Esophagus muscularis mucosa (tissue), 4 donors: ENCODE measurements around the gene MSX1. TPM values are rescaled to one million over a fixed set of nuclear protein-coding genes. Genes with fewer than 3 reads are reported as not detected.

ENCODE experiments used
- DNase-seq: peaks from one replicate; pipeline ENCODE4 v3.0.0-alpha.2; 2017; ENCODE audit errors: extremely low spot score
- H3K27ac ChIP-seq, 4 donors: fragments of 200-600 bp; sonication (generic); replicated peaks in 1 of 4; 1 replicate in 3 of 4; 2 replicates in 1 of 4; pipeline ENCODE4 v1.5.1; 2016 to 2019; ENCODE audit warnings: mild to moderate bottlenecking in 1 of 4
- H3K27me3 ChIP-seq, 4 donors: fragments of 200-600 bp; sonication (generic); one replicate each; pipeline versions ENCODE4 v1.5.1 to v1.6.0; 2016 to 2019
- H3K36me3 ChIP-seq, 4 donors: fragments of 200-600 bp; sonication (generic); one replicate each; pipeline ENCODE4 v1.5.1; 2016 to 2019
- H3K4me1 ChIP-seq, 4 donors: fragments of 200-600 bp; sonication (generic); one replicate each; pipeline ENCODE4 v1.5.1; 2016 to 2019
- H3K4me3 ChIP-seq, 4 donors: fragments of 200-600 bp; sonication (generic); 1 replicate in 2 of 4; 2 replicates in 2 of 4; pipeline ENCODE4 v1.5.1; 2016 to 2019; ENCODE audit warnings: mild to moderate bottlenecking in 4 of 4, moderate library complexity in 1 of 4
- H3K9me3 ChIP-seq, 4 donors: fragments of 200-600 bp; sonication (generic); 1 replicate in 3 of 4; 2 replicates in 1 of 4; pipeline ENCODE4 v1.5.1; 2016 to 2019
- EP300 ChIP-seq: sonication (generic); formaldehyde crosslinking; IDR thresholded peaks from one replicate; pipeline ENCODE4 v1.6.1; 2017; ENCODE audit warnings: antibody characterized with exemption
- POLR2A ChIP-seq: fragments of 450-650 bp; IDR thresholded peaks from one replicate; pipeline ENCODE4 v1.6.1; 2017; ENCODE audit warnings: antibody characterized with exemption, moderate library complexity, mild to moderate bottlenecking, low read depth
- POLR2AphosphoS5 ChIP-seq, 2 donors: sonication (generic); formaldehyde crosslinking; IDR thresholded peaks; one replicate each; pipeline ENCODE4 v1.6.1; 2017; ENCODE audit warnings: antibody characterized with exemption in 2 of 2
- WGBS: methylation state at CpG from one replicate; pipeline ENCODE4 v1.1.5; 2018; 5-methylcytosine and 5-hydroxymethylcytosine counted together
- intact Hi-C: fragments of 100-400 bp; cut with DNase I; formaldehyde crosslinking; loops from one replicate; pipeline ENCODE4 v1.15.1; 2023
- total RNA-seq, 4 donors: library from RNA; depleted of rRNA; stranded (reverse); fragments of >200 nt; gene quantifications; one replicate each; pipeline versions ENCODE4 v1.1.0 to v1.2.1, GENCODE V29; 2016
- TF ChIP-seq, protein P1 (sequence below), 3 experiments: fragments of 200-600 bp in 2 of 3; fragments of 450-650 bp in 1 of 3; sonication (generic) in 2 of 3; IDR thresholded peaks; one replicate each; pipeline ENCODE4 v1.5.1; 2017 to 2019; ENCODE audit warnings: antibody characterized with exemption in 3 of 3, mild to moderate bottlenecking in 2 of 3, moderate library complexity in 1 of 3

Gene MSX1
- total RNA-seq, 4 donors from 2014 or later, result 2.9 to 6.3 (median 4.3) TPM

DNA sequence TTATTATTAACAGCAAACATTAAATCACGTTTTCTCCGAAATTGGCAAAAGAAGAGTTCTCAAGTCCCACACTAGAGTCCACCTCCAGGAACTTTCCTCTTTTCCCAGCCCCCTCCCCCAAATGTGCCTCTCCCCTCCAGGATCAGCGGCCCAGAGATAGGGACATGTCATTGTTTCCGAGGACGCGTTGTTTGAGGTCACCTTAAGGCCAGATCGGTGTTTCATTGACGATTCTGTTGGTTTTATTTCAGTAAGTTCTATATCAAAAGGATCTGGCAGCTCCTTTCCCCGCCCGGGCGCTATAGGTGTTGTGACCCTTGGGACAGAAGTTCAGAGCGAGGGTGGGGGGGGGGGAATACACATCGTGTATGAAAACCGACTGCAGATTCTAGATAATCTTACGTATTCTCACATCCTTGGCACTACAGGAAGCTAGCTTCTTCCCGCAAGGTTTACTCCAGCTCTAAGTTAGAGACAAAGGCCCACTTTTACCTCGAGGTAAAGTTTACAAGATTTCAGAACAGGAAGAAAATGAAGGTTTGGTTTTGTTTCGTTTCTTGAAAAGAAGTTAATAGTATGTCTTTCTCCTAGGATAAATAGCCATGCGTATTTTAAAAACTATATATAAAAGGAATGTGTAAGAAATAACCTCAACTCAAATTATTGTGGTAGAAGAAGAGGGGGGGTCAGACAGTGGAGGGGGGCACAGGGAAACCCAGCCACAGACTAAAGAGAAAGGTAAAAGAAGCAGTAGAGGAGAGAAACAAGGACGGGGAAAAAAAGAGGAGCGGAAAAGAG lies 739 bp upstream of the MSX1 start:
- intact Hi-C loops, result no loop called here
- WGBS, result 23% methylated on average over 21 of the region's 21 CpGs
- Histone ChIP-seq H3K27ac (no peak overlapping the region), H3K4me1 (peaks cover 45 to 88% (median 69%) of the 10 kb centered on the region in 4 donors), H3K4me3 (peak overlapping the region; percentile 60 to 76 (median 70)), H3K9me3 (peaks cover 0 to 5% (median 0%) of the 10 kb centered on the region in 4 donors), H3K27me3 (peaks cover 8 to 100% (median 86%) of the 10 kb centered on the region in 4 donors), H3K36me3 (peaks cover 0 to 7% (median 2%) of the 10 kb centered on the region in 4 donors)
- no peak for DNase-seq
- no peak for TF ChIP-seq POLR2AphosphoS5 (IDR thresholded peaks at IDR 0.05)
- TF ChIP-seq POLR2A, result no peak
- no peak for TF ChIP-seq EP300
- TF ChIP-seq, protein P1, sequence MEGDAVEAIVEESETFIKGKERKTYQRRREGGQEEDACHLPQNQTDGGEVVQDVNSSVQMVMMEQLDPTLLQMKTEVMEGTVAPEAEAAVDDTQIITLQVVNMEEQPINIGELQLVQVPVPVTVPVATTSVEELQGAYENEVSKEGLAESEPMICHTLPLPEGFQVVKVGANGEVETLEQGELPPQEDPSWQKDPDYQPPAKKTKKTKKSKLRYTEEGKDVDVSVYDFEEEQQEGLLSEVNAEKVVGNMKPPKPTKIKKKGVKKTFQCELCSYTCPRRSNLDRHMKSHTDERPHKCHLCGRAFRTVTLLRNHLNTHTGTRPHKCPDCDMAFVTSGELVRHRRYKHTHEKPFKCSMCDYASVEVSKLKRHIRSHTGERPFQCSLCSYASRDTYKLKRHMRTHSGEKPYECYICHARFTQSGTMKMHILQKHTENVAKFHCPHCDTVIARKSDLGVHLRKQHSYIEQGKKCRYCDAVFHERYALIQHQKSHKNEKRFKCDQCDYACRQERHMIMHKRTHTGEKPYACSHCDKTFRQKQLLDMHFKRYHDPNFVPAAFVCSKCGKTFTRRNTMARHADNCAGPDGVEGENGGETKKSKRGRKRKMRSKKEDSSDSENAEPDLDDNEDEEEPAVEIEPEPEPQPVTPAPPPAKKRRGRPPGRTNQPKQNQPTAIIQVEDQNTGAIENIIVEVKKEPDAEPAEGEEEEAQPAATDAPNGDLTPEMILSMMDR (IDR thresholded peaks at IDR 0.05), result no peak

DNA sequence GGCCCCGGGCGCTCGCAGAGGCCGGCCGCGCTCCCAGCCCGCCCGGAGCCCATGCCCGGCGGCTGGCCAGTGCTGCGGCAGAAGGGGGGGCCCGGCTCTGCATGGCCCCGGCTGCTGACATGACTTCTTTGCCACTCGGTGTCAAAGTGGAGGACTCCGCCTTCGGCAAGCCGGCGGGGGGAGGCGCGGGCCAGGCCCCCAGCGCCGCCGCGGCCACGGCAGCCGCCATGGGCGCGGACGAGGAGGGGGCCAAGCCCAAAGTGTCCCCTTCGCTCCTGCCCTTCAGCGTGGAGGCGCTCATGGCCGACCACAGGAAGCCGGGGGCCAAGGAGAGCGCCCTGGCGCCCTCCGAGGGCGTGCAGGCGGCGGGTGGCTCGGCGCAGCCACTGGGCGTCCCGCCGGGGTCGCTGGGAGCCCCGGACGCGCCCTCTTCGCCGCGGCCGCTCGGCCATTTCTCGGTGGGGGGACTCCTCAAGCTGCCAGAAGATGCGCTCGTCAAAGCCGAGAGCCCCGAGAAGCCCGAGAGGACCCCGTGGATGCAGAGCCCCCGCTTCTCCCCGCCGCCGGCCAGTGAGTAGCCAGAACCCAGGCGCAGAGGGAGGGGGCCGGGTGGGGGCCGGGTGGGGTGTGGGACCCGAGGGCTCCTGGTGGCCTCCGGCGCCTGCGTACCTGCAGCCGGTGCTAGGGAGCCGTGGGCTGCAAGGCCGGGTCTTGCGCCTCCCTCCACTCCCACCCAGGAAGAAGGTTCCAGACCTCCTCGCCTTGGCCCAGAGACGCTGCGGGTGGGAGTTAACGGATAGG lies 534 bp downstream of the MSX1 start:
- intact Hi-C loops, result loop anchor here (5.0 to 10.0 kb wide), 2 partner anchors 375 to 598 kb away; no protein-coding TSS in a partner anchor
- Histone ChIP-seq H3K27me3 (peaks cover 8 to 100% (median 84%) of the 10 kb centered on the region in 4 donors), H3K4me3 (peak overlapping the region; percentile 60 to 76 (median 70)), H3K9me3 (peaks cover 0 to 5% (median 0%) of the 10 kb centered on the region in 4 donors), H3K4me1 (peaks cover 45 to 84% (median 66%) of the 10 kb centered on the region in 4 donors), H3K36me3 (peaks cover 0 to 7% (median 2%) of the 10 kb centered on the region in 4 donors), H3K27ac (peak overlapping the region; percentile 30 to 70 (median 50))
- 3% methylated on average over 28 of the region's 80 CpGs for WGBS
- TF ChIP-seq POLR2AphosphoS5 (IDR thresholded peaks at IDR 0.05), result no peak
- TF ChIP-seq, protein P1 (IDR thresholded peaks at IDR 0.05), result no peak
- TF ChIP-seq POLR2A, result no peak
- TF ChIP-seq EP300, result no peak
- DNase-seq, result no peak

DNA sequence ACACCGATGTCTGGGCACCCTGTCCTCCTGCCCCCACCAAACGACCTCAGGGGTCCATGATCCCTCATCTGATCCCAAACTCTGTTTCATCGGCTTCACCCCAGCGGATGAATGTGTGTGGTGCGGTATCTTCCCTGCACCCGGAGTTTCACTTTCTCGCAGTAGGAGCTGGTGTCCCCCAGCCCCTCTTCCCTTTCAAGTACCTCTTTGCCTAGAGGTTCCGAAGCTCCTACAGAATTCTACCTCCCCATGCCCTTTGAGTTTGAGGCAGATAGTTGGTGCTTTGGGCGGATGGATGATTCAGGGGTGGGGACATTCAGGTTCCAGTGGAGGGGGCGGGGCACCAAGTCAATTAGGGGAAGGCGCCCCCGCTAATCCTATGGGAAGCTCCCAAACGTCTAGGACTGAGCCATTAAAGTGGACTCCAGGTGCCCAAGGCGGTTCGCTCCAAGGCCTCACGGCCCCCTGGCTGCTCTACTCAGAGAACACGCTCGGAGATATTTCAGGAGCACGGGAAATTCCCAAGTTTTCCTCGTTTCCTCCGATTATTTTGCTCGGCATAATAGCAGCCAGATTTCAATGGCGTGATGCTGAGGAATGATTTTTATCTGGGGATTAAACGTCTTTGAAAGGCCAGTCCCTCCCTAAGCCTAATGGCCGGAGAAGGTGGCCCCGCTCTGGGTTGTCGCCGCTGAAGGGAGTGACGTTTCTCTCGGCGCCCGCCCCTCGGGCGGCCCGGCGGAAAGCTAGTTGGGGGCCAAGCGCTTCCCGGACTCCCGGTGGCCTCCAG lies 1.3 kb downstream of the MSX1 start:
- peak overlapping the region; percentile 30 to 70 (median 50) for H3K27ac ChIP-seq
- peaks cover 45 to 84% (median 66%) of the 10 kb centered on the region in 4 donors for H3K4me1 ChIP-seq
- peaks cover 0 to 5% (median 0%) of the 10 kb centered on the region in 4 donors for H3K9me3 ChIP-seq
- H3K27me3 ChIP-seq, result peaks cover 8 to 100% (median 83%) of the 10 kb centered on the region in 4 donors
- H3K36me3 ChIP-seq, result peaks cover 0 to 7% (median 2%) of the 10 kb centered on the region in 4 donors
- no peak for DNase-seq
- TF ChIP-seq, protein P1 (IDR thresholded peaks at IDR 0.05), result no peak
- peak; percentile 12 to 54 for TF ChIP-seq POLR2AphosphoS5 (IDR thresholded peaks at IDR 0.05)
- 4% methylated on average over 28 of the region's 39 CpGs for WGBS
- H3K4me3 ChIP-seq, result peak overlapping the region; percentile 60 to 76 (median 70)
- intact Hi-C loops, result loop anchor here (5.0 to 10.0 kb wide), 2 partner anchors 376 to 598 kb away; no protein-coding TSS in a partner anchor

DNA sequence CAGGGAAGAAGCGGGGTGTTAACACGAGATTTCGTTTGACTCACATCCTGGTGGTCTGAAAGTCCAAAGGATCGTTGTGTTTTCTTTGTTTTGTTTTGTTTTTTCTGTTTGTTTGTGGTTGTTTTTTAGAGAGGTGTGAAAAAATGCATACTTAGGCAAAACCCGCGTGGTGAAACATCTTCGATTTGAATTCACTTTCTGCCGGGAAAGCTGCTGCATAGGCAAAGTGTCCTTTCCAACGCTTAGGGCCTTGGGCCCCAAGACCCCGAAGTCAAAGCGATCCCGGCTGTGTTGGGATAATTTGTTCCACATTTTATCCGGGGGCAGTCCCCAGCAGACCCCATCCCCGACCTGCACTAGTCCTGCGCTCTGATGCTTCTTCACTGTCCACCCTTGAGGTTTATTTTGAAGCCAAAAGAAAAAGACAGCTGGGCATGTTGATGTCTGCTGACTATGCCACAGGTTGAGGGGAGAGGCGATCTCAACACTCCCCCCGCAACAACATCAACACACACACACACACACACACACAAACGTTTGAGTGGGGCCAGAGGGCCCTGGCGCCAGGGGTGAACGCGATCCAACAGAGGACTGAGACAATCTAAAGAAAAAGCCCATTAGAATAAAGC lies 2.0 kb downstream of the MSX1 start:
- no peak for TF ChIP-seq POLR2A
- TF ChIP-seq, protein P1 (IDR thresholded peaks at IDR 0.05), result no peak
- TF ChIP-seq EP300, result no peak
- no peak for TF ChIP-seq POLR2AphosphoS5 (IDR thresholded peaks at IDR 0.05)
- peaks cover 45 to 84% (median 66%) of the 10 kb centered on the region in 4 donors for H3K4me1 ChIP-seq
- peak overlapping the region; percentile 60 to 76 (median 70) for H3K4me3 ChIP-seq
- DNase-seq, result no peak
- H3K36me3 ChIP-seq, result peaks cover 0 to 7% (median 2%) of the 10 kb centered on the region in 4 donors
- peak overlapping the region in 2 of 4 donors; percentile 16 to 30 for H3K27ac ChIP-seq
- intact Hi-C loops, result loop anchor here (5.0 to 10.0 kb wide), 2 partner anchors 377 to 599 kb away; no protein-coding TSS in a partner anchor
- H3K9me3 ChIP-seq, result peaks cover 0 to 5% (median 0%) of the 10 kb centered on the region in 4 donors
- H3K27me3 ChIP-seq, result peaks cover 8 to 100% (median 83%) of the 10 kb centered on the region in 4 donors
- 15% methylated on average over 21 of the region's 21 CpGs for WGBS
